ENCODE measurements around the gene SCNN1G.
"Not testable (repeated sequence)": the region's sequence is repeated elsewhere in the genome, so short reads cannot be mapped to it uniquely, and the experiment has no call there.

Gene SCNN1G, protein sequence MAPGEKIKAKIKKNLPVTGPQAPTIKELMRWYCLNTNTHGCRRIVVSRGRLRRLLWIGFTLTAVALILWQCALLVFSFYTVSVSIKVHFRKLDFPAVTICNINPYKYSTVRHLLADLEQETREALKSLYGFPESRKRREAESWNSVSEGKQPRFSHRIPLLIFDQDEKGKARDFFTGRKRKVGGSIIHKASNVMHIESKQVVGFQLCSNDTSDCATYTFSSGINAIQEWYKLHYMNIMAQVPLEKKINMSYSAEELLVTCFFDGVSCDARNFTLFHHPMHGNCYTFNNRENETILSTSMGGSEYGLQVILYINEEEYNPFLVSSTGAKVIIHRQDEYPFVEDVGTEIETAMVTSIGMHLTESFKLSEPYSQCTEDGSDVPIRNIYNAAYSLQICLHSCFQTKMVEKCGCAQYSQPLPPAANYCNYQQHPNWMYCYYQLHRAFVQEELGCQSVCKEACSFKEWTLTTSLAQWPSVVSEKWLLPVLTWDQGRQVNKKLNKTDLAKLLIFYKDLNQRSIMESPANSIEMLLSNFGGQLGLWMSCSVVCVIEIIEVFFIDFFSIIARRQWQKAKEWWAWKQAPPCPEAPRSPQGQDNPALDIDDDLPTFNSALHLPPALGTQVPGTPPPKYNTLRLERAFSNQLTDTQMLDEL

DNA sequence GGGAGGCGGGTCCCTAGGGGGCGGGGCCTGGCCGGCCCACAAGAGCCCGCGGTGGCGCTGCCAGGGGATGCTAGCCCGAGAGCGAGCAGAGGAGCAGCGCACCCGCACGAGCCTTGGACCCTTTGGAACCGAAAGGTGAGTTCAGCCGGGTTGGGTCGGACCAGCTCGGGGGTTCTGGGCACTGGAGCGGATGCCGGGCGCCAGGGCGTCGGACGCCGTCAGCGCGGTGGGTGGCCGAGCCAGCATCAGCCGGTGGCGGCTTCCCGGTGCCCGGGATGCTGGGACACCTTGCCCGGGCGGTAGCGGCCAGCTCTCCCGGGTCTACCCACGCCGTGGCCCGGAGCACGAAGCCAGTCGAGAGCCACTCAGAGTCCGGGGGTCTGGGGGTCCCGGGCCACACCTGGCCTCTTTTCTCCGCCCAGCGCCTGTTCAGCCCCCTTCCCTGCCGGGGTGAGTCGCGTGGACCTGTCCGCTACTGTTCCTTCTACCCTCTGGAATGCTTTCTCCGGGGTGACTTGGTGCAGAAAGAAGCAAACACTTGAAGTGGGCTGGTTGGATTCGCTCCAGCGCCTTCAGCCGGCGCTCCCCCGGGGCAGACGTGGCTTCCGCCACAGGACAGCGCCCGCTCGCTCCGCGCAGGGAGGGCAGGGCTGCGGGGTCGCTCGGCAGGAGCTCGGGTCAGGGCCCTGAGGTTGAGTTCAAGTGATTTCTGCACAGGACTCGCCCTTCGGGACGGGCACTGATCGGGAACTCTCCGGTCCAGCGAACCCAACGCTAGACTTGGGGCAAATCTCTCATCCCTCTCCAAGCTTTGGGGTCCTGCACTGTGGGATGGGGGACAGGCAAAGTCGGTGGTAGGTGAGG, at the start of gene SCNN1G:
Gene SCNN1G (plus strand): TSS at position 67 of the 864 bp plus-strand sequence. CDS start 3,527 bp downstream, outside the sequence.
- DNase-seq, result no peak

GRCh38 chr16:23132775-23133463, 49.6 kb upstream of the SCNN1G start:
- no peak for DNase-seq

- no peak for DNase-seq
Measured at GRCh38 chr16:23134274-23134673, 48.3 kb upstream of the SCNN1G start.

GRCh38 chr16:23137256-23137655, 45.3 kb upstream of the SCNN1G start:
- no peak for DNase-seq

DNA sequence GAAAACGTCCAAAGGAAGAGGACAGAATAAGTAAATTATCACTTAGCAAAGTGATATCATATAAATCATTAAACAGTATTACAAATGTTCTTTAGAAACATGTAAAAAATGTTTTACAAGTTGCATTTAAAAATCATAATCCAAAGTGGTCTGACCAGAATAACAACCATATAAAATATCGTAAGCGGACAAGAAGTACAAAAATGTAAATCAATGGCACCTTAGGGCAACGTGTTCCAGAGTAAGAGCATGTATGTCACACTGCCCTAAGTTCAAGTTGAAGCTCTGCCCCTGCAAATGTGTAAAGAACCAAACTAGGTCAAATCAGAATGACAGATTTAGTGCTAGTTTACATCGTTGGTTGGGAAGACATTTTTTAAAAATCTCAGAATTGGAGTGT, 44.7 kb upstream of the SCNN1G start:
- no peak for DNase-seq

DNA sequence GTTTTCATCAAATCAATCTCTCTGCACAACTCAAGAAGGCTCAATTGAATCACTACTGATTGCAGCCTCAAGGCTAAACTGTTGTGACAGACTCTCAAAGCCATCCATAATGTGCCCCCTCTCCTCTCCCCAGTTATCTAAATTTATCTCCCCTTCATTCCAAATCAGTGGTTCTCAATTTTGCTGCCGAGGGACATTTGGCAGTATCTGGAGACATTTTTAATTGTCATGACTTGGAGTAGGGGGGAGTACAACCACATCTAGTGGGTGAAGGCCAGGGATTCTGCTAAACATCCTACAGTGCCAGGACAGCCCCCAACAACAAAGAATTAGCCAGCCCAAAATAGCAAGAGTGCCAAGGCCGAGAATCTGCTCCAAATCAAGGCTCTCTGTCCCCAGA, 42.4 kb upstream of the SCNN1G start:
- DNase-seq, result no peak

DNA sequence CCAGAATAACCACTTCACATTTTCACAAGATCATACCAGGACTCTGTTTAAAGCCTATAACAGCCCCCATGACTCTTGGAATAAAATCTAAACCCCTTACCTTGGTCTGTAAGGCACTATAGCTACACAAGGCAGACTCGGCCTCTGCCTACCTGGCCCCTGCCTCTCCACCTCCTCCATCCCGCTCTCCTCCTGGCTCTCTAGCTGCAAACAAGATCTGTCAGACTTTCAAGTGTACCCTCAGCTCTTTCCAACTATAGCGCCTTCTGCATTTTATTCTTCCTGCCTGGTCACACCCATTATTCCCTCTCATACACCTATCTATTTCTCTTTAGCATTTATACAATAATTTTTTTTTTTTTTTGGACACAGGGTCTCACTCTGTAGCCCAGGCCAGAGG, 41.5 kb upstream of the SCNN1G start:
- no peak for DNase-seq

- no peak for DNase-seq
Measured at GRCh38 chr16:23141500-23141899, 41.0 kb upstream of the SCNN1G start.

DNA sequence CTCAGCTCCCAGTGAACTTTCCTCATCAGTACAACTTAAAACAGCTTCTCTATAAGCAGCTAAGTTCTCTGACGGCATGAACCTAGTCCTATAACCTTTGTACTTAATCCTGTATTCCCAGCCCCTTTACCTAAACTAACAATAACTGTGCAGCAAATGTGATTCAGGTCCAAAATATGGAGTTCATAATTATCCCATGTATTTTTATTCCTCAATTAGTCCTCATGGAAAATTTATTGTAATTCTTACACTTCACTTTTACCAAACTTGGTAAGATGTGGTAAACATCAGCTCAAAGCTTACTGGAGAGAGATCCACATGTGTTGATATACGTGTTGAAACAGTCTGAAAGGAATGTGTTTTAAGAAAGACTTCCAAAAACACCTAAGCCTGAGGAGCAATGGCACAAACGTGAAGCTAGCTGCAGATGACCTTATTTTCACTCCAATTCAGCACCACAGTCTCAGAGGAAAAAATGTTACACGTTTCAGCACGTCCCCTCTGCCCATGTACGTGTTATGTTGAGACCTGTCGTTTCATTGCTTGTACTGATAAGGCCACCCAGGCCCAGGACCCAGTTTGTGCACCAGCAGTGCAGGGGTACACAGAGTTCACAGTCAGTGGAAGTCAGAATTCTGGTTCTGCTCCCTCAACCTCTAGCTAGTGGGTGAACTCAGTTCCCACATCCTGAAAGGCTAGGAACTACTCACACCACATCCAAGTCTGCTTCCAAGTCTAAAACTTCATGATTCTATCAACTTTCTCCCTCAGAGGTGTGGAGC, 40.4 kb upstream of the SCNN1G start:
- DNase-seq, result no peak

GRCh38 chr16:23143391-23143790, 39.2 kb upstream of the SCNN1G start:
- no peak for DNase-seq

- DNase-seq, result not testable (repeated sequence)
Measured at GRCh38 chr16:23144393-23144792, 38.2 kb upstream of the SCNN1G start.

- DNase-seq, result no peak
Measured at GRCh38 chr16:23145186-23145585, 37.4 kb upstream of the SCNN1G start.

DNA sequence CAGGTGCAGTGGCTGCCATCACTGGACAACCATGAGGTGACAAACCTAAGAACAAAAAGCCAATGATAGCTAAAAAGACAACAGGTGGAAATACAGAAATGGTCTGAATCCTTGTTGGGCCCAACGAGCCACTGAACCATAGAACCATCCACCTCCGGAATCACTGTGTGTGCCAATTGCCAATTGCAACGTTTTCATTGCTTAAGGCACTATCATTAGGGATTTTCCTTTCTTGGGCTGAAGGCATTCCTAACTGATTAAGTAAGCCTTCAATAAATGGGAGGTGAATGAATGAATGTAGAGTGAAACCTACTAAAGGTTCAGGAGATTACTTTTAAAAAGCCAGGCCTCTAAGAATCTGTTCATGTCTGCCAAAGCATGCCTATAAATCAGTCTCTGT, 36.9 kb upstream of the SCNN1G start:
- DNase-seq, result no peak

DNA sequence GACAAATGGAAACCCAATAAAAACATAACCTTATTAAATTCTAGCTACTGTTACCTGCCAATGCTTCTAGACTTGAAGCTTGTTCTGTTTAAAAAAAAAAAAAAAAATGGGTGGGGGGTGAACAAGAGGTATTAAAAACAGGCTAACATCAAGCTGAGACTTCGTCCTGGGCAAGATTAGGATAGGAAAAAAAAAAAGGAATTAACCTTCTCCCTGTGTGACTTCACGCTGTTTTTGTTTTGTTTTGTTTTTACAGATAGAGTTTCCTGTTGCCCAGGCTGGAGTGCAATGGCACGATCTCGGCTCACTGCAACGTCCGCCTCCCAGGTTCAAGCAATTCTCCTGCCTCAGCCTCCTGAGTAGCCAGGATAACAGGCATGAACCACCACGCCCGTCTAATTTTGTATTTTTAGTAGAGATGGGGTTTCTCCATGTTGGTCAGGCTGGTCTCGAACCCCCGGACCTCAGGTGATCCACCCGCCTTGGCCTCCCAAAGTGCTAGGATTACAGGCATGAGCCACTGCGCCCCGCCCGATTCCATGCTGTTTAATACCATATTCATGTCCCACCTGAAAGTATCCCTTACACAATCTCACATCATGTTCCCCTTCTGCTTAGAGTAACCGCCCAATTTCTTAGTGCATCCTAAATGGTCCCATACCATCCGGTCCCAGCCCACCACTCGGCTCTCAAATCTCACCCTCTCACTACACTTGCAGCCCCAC, 35.5 kb upstream of the SCNN1G start:
- no peak for DNase-seq

GRCh38 chr16:23147666-23148065, 34.9 kb upstream of the SCNN1G start:
- DNase-seq, result no peak

GRCh38 chr16:23148166-23148512, 34.4 kb upstream of the SCNN1G start:
- DNase-seq, result no peak

- no peak for DNase-seq
Measured at GRCh38 chr16:23148513-23149266, 33.9 kb upstream of the SCNN1G start.

DNA sequence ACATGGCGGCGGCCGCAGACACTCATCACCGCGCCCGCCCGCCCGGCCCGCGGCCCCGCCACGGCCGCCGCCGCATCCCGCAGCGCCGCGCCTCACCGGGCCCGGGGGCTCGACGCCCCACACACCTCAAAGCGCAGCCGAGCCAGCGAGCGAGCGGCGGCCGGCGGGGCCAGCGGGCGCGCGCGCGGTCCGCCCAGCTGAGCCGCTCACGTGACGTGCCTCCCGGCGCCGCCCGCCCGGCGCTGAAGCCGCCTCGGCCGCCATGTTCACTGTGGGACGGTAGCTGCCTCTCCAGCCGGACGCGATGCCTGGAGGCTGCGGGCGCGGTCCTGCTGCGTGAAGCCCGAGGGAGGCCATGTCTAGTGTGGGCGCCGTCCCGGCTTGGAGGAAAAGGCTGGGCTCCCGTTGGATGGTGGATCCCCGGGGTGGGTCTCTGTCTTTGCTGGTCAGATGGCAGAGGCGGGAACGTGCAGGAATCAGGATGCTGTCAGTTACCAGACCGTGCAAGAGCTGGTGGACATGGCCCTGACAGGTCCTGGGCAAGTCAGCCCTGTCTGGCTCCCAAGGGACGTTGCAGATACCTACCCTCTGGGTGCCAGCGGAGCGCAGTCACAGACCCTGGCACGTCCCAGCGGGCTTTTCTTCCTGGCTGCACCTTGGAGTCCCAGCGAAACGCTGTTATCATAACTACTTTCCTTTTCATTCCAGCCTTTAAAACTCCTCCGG, 33.1 kb upstream of the SCNN1G start, which contains the start of gene USP31:
Gene USP31 (minus strand): TSS at position 186 of the 726 bp plus-strand sequence. CDS start 182 bp downstream, at position 4.
- peak; percentile 45 for DNase-seq

DNA sequence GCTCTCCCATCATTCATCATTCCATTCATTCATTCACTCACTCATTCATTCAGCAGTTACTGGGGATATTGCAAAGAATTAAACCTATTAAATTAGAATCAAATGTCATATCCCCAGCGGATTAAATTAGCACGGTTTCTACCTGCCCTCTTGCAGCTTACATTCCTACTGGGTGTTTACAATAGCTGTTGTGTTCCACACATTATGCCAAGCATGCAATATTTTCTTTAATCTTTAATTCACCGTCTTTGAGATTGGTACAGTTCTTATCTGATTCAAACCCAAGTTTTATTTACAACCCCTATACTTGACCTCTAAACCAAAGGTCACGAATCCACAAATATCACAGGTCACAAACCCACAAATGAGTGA, 32.6 kb upstream of the SCNN1G start:
- no peak for DNase-seq

Data from SHP77 treated with DMSO at 0.1 percent for 48 hours (cell line).